Thoracic aorta (tissue), 2 donors: ENCODE results near the gene MRPL27. TPM values are rescaled to one million over a fixed set of nuclear protein-coding genes. Genes with fewer than 3 reads are reported as not detected.

Experiments used
- ATAC-seq: fragments of 150-250 bp; one replicate; pipeline ENCODE4 v1.8.0; 2017; ENCODE audit warnings: low read depth; ENCODE audit not compliant: insufficient number of reproducible peaks, low FRiP score
- DNase-seq: peaks from one replicate; pipeline ENCODE4 v3.0.0-alpha.2; 2020; ENCODE audit warnings: low spot score
- H3K27ac ChIP-seq, 2 donors: fragments of 200-600 bp; sonication (generic); 1 replicate in 1 of 2; 2 replicates in 1 of 2; pipeline ENCODE4 v1.5.1; 2016; ENCODE audit warnings: mild to moderate bottlenecking in 2 of 2, moderate library complexity in 2 of 2
- H3K27me3 ChIP-seq: fragments of 200-600 bp; sonication (generic); replicated peaks from 2 replicates; pipeline ENCODE4 v1.6.0; 2016; ENCODE audit warnings: mild to moderate bottlenecking; ENCODE audit not compliant: insufficient read depth
- H3K36me3 ChIP-seq: fragments of 200-600 bp; sonication (generic); one replicate; pipeline ENCODE4 v1.5.1; 2016
- H3K4me1 ChIP-seq, 2 donors: fragments of 200-600 bp; sonication (generic); 1 replicate in 1 of 2; 2 replicates in 1 of 2; pipeline versions ENCODE4 v1.5.1 to v1.6.0; 2016; ENCODE audit warnings: low read depth in 2 of 2, mild to moderate bottlenecking in 1 of 2; ENCODE audit not compliant: control insufficient read depth in 1 of 2
- H3K4me3 ChIP-seq: fragments of 200-600 bp; sonication (generic); 2 replicates; pipeline ENCODE4 v1.5.1; 2016; ENCODE audit warnings: mild to moderate bottlenecking
- H3K9me3 ChIP-seq: fragments of 200-600 bp; sonication (generic); 2 replicates; pipeline ENCODE4 v1.5.1; 2016
- CTCF ChIP-seq: fragments of 200-600 bp; sonication (generic); IDR thresholded peaks from one replicate; pipeline ENCODE4 v1.5.1; 2019; ENCODE audit warnings: antibody characterized with exemption
- total RNA-seq, 2 donors: library from RNA; depleted of rRNA; stranded (reverse); fragments of >200 nt; gene quantifications; one replicate each; pipeline versions ENCODE4 v1.1.0 to v1.2.3, GENCODE V29; 2016

The MRPL27 gene
- total RNA-seq, 2 donors from 2014 or later = 17.1 to 42.9 TPM

DNA sequence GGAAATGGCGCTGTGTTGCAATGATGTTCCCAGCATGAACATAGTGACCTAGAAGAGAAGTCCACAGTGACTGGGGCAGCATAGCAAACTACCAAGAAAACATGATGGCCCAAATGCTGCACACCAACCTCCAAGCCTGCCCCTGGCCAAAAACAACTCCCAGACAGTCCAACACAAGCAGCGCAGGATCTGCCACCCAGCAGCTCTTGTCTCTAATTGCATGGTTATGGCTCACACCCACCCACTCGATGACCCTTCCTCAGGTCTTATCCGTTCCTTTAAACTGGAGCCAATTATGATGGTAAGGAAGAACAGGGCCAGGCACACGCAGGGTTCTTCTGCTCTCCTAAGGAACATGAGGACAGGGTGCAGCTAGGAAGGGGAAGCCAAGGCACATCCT, 2.9 kb downstream of the MRPL27 start:
- no peak overlapping the region for H3K27ac ChIP-seq
- TF ChIP-seq CTCF = no peak
- H3K4me1 ChIP-seq = peaks cover 4 to 19% of the 10 kb centered on the region in 2 donors
- H3K4me3 ChIP-seq = no peak overlapping the region
- H3K36me3 ChIP-seq = peaks cover 41% of the 10 kb centered on the region
- DNase-seq (no peak), ATAC-seq (no peak)
- no peaks in the 10 kb centered on the region for H3K9me3 ChIP-seq
- H3K27me3 ChIP-seq = no peaks in the 10 kb centered on the region

DNA sequence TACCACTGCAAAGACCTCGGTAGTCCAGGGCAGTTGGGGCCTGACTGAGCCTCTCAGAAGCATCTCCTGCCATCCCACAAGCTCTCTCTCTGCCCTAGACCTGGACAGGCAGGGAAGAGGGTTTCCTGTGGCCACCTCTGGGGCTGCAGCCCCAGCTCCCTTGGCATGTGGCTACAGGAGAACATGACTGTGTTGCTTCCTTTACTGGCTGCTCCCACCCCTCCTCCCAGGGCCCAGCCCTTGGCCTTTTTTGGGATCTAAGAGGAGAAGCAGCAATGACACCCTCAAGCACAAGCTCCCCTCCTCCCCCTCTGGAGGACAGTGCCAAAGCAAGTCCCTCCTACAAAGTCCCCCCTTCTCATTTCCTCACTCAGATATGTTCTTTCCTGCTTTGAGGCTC, 5.6 kb downstream of the MRPL27 start:
- ATAC-seq = no peak
- H3K36me3 ChIP-seq = peaks cover 46% of the 10 kb centered on the region
- TF ChIP-seq CTCF = no peak

GRCh38 chr17:50365649-50366393, 7.2 kb downstream of the MRPL27 start:
- Histone ChIP-seq H3K27me3 (no peaks in the 10 kb centered on the region), H3K36me3 (peaks cover 46% of the 10 kb centered on the region), H3K9me3 (no peaks in the 10 kb centered on the region), H3K27ac (no peak overlapping the region), H3K4me3 (no peak overlapping the region), H3K4me1 (peaks cover 0 to 5% of the 10 kb centered on the region in 2 donors)
- no peak for TF ChIP-seq CTCF
- DNase-seq = no peak
- ATAC-seq = no peak

More for the DNA sequence above, 5.6 kb downstream of the MRPL27 start:
- Histone ChIP-seq H3K27ac (no peak overlapping the region), H3K27me3 (no peaks in the 10 kb centered on the region), H3K9me3 (no peaks in the 10 kb centered on the region), H3K4me3 (no peak overlapping the region), H3K4me1 (peaks cover 4 to 15% of the 10 kb centered on the region in 2 donors)
- no peak for DNase-seq

- peaks cover 42% of the 10 kb centered on the region for H3K36me3 ChIP-seq
- DNase-seq = no peak
These were observed 7.8 kb downstream of the MRPL27 start for GRCh38 chr17:50365165-50365564.

GRCh38 chr17:50364715-50365114, 8.3 kb downstream of the MRPL27 start:
- no peaks in the 10 kb centered on the region for H3K27me3 ChIP-seq
- ATAC-seq = no peak
- H3K4me1 ChIP-seq = peaks cover 0 to 5% of the 10 kb centered on the region in 2 donors
- H3K36me3 ChIP-seq = peaks cover 38% of the 10 kb centered on the region
- H3K4me3 ChIP-seq = no peak overlapping the region
- H3K9me3 ChIP-seq = no peaks in the 10 kb centered on the region
- no peak overlapping the region for H3K27ac ChIP-seq
- no peak for TF ChIP-seq CTCF
- DNase-seq = no peak

More at GRCh38 chr17:50365165-50365564, 7.8 kb downstream of the MRPL27 start:
- Histone ChIP-seq H3K4me3 (no peak overlapping the region), H3K9me3 (no peaks in the 10 kb centered on the region), H3K4me1 (peaks cover 0 to 5% of the 10 kb centered on the region in 2 donors), H3K27ac (no peak overlapping the region), H3K27me3 (no peaks in the 10 kb centered on the region)
- TF ChIP-seq CTCF = no peak
- ATAC-seq = no peak
